GM19328 (cell line): Measurements from ENCODE around the gene PGR.

Source experiments
- ATAC-seq: cut with Tn5 transposase; IDR thresholded peaks from one replicate; pipeline ENCODE4 v1.9.1; 2021; ENCODE audit warnings: mild to moderate bottlenecking, moderate library complexity; ENCODE audit not compliant: unreplicated experiment

The PGR gene

GRCh38 chr11:101083335-101083734 is 46.3 kb downstream of the PGR start:
- ATAC-seq: no peak

DNA sequence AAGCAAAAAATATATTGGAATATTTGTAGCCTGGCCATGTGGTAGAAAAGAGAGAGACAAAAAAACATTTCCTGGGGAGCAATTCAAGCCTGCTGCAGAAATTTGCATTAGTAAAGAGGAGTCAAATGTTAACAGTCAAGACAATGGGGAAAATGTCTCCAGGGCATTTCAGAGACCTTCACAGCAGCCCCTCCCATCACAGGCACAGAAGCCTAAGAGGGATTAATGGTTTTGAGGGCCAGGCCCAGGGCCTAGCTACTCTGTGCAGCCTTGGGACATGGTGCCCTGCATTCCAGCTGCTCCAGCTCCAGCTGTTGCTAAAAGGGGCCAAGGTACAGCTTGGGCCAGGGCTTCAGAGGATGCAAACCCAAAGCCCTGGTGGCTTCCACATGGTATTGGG is 46.8 kb downstream of the PGR start:
- no peak for ATAC-seq

DNA sequence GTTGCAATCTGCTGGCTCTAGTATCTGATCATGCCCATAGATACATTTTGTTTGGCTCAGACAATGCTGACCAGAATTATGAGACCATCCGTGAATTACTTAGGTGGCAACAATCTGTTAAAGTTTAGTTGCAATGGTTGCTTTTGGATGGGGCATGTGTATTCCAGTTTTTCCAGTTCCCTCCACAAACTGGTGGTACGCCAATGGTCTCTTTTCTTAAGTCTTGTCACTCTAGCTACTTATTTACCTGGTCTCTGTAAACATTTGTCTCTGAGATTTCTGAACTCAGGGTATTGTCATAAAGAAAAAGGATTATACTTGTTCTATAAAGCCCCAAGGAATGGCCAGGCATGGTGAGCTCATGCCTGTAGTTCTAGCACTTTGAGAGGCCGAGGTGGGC is 65.9 kb downstream of the PGR start:
- ATAC-seq: no peak

- no peak for ATAC-seq
These were observed 68.0 kb downstream of the PGR start for GRCh38 chr11:101061606-101062005.

DNA sequence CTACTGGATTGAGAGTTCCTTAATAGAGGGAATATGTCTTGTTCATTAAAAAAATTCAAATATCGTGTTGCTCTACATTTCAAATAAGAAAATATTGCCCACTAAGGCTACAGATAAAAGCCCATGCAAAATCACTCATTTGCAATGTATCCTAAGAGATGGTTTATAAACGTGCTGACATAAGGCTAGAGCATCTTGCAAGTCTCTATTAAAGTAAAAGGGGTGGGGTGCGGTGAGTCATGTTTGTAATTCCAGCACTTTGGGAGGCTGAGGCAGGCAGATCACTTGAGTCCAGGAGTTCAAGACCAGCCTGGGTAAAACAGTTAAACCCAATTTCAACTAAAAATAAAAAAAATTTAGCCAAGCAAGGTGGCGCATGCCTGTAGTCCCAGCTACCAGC is 70.3 kb downstream of the PGR start:
- no peak for ATAC-seq

DNA sequence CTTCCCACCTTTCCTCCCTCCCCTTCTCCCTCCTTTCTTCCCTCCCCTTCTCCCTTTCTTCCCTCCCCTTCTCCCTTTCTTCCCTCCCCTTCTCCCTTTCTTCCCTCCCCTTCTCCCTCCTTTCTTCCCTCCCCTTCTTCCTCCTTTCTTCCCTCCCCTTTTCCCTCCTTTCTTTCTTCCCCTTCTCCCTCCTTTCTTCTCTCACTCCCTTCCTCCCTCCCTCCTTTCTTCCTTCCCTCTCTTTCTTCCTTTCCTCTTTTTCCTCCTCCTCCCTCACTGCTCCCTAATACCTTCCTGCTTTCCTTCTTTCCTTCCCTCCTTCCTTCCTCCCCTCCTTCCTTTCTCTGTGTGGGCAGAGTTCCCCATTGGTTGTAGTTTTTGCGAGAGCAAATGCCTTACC is 76.1 kb downstream of the PGR start:
- no peak for ATAC-seq

- ATAC-seq: no peak
These were observed 77.9 kb downstream of the PGR start for GRCh38 chr11:101051677-101052076.

DNA sequence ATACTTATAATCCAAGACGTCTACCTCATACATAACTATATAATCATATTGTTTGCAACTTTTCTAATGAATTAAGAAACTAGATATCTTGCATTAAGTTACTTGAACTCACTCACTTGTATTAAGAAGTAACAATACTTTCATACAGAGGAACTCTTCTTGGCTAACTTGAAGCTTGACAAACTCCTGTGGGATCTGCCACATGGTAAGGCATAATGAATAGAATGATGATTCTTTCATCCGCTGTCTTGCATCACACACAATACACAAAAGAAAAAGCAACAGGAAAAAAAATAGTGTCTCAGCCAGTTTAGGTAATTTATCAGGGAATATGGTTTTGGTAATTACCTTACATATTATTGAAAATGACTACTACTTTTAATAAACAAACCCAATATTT is 79.8 kb downstream of the PGR start:
- ATAC-seq: no peak

- no peak for ATAC-seq
These were observed 80.5 kb downstream of the PGR start for GRCh38 chr11:101049123-101049522.

DNA sequence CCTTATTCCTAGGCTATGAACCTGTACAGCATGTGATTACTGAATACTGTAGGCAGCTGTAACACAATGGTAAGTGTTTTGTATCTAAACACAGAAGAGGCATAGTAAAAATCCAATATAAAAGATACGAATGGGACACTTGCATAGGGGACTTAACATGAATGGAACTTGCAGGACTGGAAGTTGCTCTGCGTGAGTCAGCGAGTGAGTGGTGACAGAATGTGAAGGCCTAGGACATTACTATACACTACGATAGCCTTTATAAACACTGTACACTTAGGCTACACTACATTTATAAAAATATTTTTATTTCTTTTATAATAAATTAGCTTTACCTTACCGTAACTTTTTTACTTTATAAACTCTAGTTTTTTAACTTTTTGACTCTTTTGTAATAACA is 81.1 kb downstream of the PGR start:
- no peak for ATAC-seq

DNA sequence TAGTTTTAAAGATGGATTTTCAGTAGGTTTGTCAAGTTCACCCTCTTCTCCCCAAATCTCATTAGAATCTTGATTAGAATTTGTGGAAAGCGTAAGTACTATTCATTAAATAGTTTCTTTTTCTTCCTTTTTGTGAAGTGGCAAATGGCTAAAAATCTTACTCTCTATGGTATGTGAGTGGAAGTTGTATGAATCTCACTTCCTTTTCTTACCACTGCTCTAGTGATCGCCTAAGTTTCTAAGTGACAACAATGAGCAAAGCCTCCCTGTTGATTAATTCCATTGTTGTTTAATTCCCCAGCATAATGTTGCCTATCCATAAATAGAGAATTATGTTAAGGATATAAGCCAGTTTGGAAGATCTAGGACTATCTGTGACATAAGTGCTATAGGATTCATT is 82.7 kb downstream of the PGR start:
- ATAC-seq: no peak

DNA sequence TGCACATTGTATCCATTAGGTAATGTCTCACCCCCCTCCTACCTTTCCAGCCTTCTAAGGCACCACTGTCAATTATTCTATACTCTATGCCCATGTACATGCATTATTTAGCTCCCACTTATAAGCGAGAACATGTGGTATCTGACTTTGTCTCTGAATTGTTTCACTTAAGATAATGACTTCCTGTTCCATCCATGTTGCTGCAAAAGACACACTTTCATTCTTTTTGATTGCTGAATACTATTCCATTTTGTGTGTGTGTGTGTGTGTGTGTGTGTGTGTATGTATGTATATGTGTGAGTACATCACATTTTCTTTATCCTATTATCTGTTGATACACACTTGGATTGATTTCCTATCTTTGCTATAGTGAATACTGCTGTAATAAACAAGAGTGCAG is 84.2 kb downstream of the PGR start:
- ATAC-seq: no peak

GRCh38 chr11:101043940-101044339 is 85.7 kb downstream of the PGR start:
- ATAC-seq: no peak

DNA sequence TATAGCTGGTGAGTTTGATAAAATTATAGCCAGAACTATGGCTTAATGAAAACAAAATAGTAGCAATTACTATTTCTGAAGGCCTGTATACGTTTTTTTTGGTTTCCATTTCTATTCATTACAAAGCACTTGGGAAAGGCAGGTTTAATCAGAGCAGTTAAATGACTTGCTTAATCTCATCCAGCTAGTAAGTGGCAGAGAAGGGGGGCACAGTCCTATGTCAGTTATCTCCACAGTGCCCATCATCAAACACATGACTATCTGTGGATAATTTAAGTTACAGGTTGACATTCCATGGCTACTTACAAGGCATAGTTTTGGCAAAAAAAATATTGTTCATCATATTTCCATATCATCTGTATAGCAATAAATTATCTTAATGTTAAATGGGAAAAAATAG is 93.7 kb downstream of the PGR start:
- no peak for ATAC-seq

GRCh38 chr11:101034076-101034475 is 95.5 kb downstream of the PGR start:
- ATAC-seq: no peak

GRCh38 chr11:101032991-101033390 is 96.6 kb downstream of the PGR start:
- no peak for ATAC-seq

- ATAC-seq: no peak
These were observed 97.9 kb downstream of the PGR start for GRCh38 chr11:101031713-101032112.

DNA sequence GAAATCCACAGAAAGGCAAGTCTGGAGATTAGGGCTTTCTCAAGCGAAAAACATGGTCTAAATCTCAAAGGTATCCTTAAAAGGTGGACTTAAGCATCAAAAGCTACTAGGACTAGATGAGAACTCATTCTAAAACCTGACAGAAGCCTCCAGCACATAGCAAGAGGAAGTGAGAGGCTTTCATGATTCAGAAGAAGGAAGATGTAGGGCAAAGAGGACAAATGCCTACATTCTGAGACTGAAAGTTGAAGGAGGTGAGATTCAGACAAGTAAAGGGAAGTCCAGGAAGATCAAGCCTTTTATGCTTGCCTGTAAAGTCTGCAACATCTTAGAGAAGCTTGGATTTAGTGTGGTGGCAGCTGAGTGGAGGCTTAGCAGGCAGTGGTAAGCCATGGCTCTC is 98.9 kb downstream of the PGR start:
- ATAC-seq: no peak

GRCh38 chr11:101030015-101030414 is 99.6 kb downstream of the PGR start:
- ATAC-seq: no peak

GRCh38 chr11:101028644-101029043 is 101.0 kb downstream of the PGR start:
- no peak for ATAC-seq

DNA sequence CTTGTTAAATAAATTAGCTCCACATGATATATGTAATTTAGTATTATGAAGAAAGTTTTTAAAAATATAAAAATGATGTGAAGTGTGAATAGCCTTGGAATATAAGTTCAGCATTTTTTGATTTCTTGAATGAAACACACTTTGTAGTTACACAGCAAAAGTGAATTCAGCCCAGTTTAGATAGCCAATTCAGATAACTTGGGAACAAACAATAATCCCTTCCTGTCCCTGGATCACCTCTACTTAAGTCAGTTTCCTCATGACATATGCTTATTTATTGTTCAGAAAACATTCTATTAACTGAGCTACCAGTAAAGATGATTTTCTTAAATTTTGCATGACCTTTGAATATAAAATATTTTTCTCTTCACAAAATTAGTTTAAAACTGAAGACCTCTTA is 107.4 kb downstream of the PGR start:
- no peak for ATAC-seq

DNA sequence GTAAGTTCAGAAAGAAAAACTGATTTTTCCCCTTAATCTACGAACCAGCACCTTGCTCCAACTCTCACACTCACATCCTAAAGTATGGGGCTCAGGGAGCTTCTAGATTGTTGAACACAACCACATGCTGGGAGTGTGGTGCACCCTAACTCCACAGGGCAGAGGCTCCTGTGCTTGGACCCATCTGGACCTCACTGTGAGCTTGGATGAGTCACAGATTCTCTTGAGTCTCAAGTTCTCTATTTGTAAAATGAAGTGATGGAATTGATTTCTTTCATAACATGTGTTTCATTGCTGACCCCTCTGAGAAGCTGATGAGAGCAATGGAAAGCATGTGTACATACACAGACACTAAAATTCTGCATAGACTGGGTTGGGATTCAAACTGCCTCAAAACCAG is 109.7 kb downstream of the PGR start:
- no peak for ATAC-seq

GRCh38 chr11:101014600-101015285 is 114.9 kb downstream of the PGR start:
- no peak for ATAC-seq
